IPS-NIHi7 (cell line): ENCODE data around the gene TEX54.
"Not testable (repeated sequence)": the region's sequence is repeated elsewhere in the genome, so short reads cannot be mapped to it uniquely, and the experiment has no call there.

ENCODE experiments used
- DNase-seq: peaks from one replicate; pipeline ENCODE4 v3.0.0; 2012; ENCODE audit warnings: mixed read lengths; ENCODE audit errors: extremely low spot score

TEX54 gene

DNA sequence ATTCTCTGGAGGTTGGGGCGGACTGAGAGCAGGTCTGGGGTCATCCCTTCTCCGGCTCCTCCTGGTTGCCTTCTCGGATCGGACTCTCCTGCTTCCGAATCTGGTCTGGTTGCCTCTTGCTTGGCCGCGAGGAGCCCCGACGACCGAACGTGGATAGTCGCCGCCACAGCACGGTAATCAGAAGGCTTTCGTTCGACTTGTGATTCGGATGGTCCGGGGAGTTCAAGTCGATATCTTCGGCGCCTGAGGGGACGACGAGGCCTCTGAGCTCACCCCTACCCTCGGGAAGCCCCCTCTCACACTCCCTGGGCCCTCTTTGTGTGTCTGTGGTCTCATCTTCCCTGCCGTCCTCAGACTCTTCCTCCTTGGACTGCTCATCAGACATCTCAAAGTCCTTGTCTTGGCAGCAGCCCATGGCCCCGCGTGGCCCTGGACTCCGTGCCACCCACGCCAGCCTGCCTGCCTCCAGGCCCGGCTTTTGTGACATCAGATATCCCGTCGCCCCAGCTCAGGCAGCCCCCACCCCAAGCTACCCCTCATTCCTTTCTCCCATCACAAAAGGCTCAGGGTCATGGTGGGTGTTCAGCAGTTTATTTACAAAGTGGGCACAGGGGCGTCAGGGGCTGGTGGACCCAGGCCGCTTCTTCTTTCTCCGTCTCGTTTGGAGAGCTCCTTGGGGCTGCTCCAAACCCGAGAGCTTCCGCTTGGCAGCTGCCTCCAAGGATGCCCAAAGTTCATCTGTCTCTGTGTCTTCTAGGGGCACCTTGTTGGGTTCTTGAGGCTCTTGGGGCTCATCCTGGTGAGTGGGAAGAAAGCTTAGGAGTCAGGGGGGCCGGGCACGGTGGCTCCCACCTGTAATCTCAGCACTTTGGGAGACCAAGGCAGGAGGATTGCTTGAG lies at the start of gene TEX54:
Gene TEX54, minus strand, starts transcription at position 506 of the 899 bp plus-strand sequence.
- no peak for DNase-seq

DNA sequence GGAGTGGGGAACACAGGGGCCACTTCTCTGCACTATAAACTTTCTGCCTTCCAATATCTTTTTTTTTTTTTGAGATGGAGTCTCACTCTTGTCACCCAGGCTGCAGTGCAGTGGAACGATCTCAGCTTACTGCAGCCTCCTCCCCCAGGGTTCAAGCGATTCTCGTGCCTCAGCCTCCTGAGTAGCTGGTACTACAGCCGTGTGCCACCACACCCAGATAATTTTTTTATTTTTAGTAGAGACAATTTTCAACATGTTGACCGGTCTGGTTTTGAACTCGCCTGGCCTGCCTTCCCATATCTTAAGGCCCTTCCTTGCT lies 49.7 kb upstream of the TEX54 start:
- DNase-seq, result no peak

DNA sequence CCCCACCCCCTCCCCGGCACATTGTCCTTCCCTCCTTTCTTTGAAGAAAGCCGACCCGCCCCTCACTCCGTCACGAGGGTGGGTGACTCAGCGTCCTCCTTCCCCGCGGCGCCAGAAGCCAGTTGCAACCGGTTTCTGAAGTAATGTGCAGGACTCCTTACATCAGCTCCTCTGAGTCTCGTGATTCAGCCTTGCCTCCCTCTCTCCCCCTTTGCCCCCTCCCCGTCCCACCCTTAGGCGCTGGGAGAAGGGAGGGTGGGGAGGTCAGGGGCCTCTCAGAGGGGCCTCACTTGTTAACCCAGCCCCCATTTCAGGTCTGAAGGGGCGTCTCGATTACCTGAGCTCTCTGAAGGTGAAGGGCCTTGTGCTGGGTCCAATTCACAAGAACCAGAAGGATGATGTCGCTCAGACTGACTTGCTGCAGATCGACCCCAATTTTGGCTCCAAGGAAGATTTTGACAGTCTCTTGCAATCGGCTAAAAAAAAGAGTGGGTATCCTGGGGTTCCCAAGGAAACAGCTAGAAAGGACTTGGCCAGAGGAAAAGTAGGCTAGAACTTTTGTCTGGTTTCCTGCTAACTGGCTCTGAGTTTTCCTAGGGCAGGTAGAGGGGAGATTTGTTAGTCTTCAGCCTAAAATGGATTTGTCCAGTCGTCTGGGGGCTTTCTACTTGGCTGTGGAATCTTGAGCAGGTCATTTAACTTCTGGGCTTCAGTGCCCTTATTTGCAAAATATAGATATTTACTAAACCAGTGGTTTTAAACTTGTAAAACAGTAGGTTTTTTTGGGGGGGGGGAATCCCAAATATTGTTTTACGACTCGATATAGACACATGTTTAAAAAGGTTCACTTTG lies 49.2 kb upstream of the TEX54 start:
- DNase-seq, result no peak

DNA sequence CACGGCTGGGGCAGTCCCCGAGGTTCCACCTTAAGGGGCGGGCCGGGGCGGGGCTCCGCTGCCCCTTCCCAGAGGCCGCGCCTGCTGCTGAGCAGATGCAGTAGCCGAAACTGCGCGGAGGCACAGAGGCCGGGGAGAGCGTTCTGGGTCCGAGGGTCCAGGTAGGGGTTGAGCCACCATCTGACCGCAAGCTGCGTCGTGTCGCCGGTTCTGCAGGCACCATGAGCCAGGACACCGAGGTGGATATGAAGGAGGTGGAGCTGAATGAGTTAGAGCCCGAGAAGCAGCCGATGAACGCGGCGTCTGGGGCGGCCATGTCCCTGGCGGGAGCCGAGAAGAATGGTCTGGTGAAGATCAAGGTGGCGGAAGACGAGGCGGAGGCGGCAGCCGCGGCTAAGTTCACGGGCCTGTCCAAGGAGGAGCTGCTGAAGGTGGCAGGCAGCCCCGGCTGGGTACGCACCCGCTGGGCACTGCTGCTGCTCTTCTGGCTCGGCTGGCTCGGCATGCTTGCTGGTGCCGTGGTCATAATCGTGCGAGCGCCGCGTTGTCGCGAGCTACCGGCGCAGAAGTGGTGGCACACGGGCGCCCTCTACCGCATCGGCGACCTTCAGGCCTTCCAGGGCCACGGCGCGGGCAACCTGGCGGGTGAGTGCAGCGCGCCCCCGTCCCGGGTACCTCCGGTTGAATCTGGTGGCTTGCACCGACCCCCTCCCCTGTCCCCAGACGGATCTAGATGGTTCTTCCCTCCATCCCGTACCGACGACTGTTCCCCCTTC lies 48.4 kb upstream of the TEX54 start, which contains the start of gene SLC3A2:
Gene SLC3A2, plus strand, starts transcription at position 94 of the 776 bp plus-strand sequence. Its CDS starts 128 bp downstream, at position 222.
- DNase-seq, result peak; percentile 91

DNA sequence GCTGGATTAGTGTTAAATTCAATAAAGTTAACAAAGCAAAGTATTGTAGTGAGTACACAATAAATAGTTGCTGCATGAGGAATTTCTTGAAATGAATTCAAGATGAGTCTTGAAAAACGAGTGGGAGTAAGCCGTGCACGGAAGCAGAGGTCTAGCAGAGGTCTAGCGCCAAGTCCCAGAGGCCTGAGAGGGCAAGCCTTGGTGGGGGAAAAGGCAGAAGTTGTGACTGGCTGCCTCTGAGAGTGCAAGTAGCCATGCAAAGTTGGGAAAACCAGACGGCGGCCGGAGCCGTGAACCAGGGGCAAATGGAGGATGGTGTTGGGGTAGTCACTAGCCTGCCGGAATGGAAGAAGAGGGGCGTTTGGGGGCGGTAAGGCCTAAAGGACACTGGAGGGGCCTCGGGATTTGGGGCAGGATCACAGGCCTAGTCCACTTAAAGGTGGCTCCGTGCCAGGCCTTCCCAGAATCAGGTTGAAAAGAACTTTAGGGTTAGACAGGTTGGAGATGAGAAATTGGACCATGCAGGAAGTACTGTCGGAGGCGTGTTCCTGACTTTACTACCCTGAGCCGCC lies 47.7 kb upstream of the TEX54 start:
- no peak for DNase-seq

DNA sequence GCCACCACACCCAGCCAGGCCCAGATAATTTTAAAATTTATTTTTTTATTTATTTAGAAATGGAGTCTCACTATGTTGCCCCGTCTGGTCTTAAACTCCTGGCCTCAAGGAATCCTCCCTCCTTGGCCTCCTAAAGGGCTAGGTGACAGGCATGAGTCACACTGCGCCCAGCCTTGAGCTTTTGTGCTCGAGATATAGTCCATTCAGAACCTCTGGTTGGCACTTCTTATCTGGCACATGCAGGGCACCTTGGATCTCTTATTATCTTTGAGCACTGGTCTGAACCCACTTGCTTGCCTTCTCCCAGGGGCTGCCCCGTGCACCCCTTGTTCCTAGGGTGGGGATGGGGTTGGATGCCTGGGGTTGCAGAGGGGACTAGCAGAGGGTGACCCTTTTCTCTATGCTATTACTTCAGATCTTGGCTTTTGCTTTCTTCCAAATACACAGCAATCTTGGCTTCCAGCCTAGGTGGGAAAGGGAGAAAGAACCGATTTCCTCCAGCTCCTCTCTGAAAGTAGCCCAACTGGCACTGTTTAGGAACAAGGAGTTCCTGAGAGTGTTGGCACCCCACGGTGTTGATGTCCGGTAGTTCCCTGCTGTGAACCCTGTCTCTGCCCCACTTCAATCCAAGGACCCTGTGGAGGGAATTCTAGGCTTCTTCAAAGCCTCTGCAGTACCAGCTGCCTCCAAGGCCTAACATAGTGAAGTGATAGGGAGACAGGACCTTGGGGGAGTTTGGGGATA lies 46.8 kb upstream of the TEX54 start:
- no peak for DNase-seq

DNA sequence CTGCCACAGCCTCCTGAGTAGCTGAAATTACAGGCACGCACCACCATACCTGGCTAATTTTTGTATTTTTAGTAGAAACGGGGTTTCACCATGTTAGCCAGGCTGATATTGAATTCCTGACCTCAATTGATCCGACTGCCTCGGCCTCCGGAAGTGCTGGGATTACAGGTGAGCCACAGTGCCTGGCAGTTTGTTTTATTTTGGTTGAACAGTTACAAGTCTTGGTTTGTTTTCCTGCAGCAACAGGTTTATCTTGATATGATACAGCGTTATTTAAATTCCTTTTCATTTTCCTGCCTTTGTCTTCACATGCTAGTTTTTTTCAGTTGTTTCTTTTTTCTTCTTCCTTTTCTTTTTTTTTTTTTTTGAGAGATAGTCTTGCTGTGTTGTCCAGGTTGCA lies 44.1 kb upstream of the TEX54 start:
- no peak for DNase-seq

DNA sequence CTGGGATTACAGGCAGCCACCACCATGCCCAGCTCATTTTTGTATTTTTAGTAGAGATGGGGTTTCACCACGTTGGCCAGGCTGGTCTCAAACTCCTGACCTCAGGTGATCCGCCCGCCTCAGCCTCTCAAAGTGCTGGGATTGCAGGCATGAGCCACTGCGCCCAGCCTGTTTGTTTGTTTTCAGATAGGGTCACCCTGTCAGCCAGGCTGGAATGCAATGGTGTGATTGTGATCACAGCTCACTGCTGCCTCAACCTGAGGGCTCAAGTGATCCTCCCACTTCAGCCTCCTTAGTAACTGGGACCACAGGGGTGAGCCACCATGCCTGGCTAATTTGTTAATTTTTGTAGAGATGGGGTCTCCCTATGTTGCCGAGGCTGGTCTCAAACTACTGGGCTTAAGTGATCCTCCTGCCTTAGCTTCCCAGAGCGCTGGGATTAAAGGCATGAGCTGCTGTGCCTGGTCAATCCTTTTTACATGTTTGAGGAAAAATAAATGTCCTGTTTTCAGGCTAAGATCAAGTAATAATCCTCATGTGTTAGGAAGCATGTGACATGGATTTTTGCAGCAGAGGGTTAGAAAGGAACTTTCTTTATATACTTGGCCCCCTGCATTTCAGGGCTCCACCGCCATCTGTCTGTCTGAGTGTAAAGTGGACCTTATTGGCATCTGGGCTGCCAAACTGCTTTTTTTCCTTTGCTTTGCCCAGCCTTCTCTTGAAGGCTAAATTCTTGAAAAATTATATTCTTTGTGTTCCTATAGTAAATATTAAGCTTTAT lies 43.2 kb upstream of the TEX54 start:
- DNase-seq, result no peak

DNA sequence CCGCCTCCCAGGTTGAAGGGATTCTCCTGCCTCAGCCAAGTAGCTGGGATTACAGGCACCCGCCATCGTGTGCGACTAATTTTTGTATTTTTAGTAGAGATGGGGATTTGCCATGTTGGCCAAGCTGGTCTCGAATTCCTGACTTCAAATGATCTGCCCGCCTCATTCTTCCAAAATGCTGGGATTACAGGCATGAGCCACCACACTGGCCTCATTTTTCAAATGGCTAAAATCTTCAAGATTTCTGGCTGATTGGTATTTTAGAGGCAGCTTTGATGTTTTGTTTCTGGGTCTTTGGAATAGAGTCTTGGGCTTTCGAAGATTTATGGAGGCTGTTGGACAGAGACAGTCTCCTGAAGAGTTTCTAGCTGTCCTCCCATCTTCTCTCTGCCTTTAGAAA lies 42.2 kb upstream of the TEX54 start:
- no peak for DNase-seq

DNA sequence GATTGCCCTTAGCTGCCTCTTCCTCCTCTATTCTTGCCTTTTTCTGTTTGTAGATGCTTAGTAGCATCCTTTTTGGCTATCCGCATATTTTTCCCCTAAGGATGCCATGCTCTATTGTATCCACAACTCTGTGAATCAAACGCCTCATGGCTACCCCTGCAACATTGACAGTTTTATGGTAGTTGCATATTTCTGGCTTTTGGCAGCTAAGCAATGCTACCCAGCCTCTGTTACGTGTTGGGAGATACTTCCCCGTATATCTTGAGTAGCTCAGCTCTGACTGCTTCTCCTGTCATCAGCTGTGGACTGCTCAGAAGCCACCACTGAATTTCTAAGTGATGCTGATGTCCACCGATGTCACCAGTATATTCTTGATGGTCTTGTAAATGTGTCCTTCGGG lies 33.0 kb upstream of the TEX54 start:
- no peak for DNase-seq

DNA sequence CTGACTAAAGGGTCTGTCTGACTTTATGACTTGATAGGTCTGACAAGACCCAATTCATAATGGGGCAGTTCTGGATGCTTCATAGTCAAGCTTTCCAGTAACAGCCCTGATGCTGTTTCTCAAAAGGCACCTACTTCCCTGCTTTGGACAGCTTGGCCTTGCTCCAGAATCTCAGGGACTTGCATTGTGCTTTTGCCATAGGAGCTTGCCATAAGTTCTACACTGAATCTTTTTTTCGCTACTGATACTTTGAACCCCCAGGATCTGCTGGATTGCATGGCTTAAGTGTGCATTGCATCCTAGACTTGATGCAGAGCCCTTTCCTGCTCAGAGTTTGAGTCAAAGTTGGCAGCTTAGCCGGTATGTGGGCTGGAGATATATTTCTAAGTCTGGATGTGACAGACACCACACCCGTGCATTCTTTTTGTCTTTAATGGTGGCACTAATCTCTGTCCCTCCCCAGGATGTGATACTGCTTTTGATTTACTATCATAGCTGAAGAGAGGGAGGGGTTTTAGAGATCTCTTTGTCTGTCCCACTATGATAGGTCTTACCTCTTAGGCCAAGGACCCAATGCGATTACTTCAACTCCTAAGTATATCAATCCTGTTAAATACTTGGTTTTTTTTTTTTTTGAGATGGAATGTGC lies 31.2 kb upstream of the TEX54 start:
- no peak for DNase-seq

DNA sequence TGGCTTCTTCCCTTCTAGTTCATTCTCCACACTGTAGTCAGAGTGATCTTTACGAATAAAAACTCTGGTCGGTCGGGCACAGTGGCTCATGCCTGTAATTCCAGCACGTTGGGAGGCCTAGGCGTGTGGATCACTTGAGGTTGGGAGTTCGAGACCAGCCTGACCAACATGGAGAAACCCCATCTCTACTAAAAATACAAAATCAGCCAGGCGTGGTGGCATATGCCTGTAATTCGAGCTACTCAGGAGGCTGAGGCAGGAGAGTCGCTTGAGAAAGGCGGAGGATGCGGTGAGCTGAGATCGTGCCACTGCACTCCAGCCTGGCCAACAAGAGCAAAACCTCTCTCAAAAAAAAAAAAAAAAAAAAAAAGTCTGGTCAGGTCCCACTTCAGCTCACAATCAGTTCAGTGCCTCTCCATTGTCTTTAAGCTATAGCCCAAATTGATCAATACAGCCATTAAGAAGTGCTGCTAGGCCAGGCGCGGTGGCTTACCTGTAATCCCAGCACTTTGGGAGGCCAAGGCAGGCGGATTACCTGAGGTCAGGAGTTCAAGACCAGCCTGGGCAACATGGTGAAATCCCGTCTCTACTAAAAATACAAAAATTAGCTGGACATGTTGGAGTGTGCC lies 29.0 kb upstream of the TEX54 start:
- not testable (repeated sequence) for DNase-seq

DNA sequence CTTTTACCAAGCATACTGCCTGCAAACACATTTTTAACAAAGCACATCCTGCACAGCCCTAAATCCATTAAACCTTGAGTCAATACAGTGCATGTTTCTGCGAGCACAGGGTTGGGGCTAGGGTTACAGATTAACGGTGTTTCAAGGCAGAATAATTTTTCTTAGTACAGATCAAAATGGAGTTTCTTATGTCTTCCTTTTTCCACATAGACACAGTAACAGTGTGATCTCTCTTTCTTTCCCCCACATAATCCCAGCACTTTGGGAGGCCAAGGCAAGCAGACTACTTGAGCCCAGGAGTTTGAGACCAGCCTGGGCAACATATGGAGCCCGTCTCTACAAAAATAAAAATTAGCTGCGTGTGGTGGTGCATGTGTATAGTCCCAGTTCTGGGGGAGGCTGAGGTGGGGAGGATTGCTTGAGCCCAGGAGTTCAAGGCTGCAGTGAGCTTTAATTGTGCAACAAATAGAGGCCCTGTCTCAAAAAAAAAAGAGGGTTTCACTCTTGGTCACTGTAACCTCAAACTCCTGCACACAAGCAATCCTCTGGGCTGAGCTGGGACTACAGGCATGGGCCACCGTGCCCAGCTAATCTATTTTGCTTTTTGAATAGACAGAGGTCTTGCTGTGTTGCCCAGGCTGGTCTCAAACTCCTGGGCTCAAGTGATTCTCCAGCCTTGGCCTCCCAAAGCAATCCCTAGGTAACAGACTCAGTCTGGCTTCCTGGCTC lies 28.4 kb upstream of the TEX54 start:
- DNase-seq, result no peak

DNA sequence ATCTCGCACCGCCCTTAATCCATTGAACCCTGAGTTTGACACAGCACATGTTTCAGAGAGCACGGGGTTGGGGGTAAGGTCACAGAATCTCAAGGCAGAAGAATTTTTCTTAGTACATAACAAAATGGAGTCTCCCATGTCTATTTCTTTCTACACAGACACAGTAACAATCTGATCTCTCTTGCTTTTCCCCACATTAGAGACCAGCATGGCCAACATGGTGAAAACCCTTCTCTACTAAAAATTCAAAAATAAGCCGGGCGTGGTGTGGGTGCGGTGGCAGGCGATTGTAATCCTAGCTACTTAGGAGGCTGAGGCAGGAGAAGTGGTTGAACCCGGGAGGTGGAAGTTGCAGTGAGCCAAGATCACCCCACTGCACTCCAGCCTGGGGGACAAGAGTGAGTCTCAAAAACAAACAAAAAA lies 26.7 kb upstream of the TEX54 start:
- not testable (repeated sequence) for DNase-seq

DNA sequence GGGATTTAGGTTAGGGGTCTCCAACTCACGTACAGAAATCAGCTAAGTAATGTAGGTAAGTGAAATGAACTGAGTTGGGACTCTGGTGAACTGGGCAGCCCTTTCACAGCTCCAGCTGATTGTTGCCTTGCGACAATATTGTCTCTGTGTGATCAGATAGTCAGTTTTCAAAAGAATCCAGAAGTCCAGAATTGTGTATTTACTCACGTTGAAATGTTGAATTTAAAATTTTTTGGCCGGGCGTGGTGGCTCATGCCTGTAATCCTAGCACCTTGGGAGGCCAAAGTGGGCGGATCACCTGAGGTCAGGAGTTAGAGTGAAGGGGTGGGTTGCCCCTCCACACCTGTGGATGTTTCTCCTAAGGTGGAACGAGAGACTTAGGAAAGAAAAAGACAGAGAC lies 25.6 kb upstream of the TEX54 start:
- DNase-seq, result no peak

DNA sequence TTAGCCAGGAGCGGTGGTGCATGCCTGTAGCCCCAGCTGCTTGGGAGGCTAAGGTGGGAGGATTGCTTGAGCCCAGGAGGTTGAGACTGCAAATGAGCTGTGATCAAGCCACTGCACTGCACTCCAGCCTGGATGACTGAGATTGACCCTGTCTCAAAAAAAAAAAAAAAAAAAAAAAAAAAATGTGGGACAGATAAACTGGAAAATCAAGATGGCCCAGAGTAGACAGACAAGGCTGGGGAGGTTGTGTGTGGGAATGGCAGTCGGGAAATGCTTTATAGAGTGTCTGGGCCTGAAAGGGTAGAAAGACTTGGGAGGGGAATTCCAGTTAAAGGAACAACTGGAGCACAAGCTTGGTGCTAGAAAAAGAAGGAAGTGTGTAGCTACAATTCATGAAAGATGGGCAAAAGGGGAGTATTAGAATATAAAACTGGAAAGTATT lies 24.9 kb upstream of the TEX54 start:
- no peak for DNase-seq

DNA sequence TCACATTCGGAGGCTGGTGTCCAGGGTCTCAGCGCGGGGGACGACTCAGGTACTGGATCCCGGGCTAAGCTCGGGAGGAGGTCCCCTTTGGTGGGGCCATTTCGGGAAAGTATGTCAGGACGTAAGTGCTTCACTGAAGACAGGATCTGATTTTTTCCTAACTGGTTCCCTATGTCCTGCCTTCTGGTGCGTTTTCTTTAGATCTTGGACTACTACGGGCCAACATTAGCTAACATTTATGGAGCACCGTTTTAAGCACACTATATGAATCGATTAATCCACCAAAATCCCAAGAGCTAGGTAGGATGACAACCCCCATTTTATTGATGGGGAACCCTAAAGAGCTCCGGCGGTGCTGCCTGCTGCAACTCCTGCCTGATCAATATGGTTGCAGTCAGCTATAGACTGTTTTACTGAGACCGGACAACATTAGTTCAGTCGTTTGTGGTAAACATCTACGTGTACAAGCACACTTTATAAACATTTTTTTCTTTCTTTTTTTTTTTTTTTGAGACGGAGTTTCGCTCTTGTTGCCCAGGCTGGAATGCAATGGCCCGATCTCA lies 23.8 kb upstream of the TEX54 start:
- DNase-seq, result no peak
